Adrenal gland (tissue), 12 donors: ENCODE data around the gene SPNS3. TPM values are rescaled to one million over a fixed set of nuclear protein-coding genes. Genes with fewer than 3 reads are reported as not detected.

Experiments
- DNase-seq, 7 donors: peaks; one replicate each; pipeline ENCODE4 v3.0.0-alpha.2; 2019 to 2020
- H3K27ac ChIP-seq, 5 donors: fragments of 200-600 bp; sonication (generic) in 4 of 5; 1 replicate in 3 of 5; 2 replicates in 2 of 5; pipeline versions ENCODE4 v1.5.1 to v1.8.0; 2016 to 2020; ENCODE audit warnings: mild to moderate bottlenecking in 1 of 5
- H3K27me3 ChIP-seq: fragments of 200-600 bp; 2 replicates; pipeline ENCODE4 v1.8.0; 2021
- H3K36me3 ChIP-seq, 2 donors: fragments of 200-600 bp; replicated peaks in 1 of 2; 1 replicate in 1 of 2; 2 replicates in 1 of 2; pipeline versions ENCODE4 v1.5.1 to v1.8.0; 2018 to 2022
- H3K4me1 ChIP-seq, 2 donors: fragments of 200-600 bp; replicated peaks in 1 of 2; 1 replicate in 1 of 2; 2 replicates in 1 of 2; pipeline versions ENCODE4 v1.5.1 to v1.8.0; 2018 to 2021
- H3K4me3 ChIP-seq, 4 donors: fragments of 200-600 bp; sonication (generic) in 3 of 4; one replicate each; pipeline ENCODE4 v1.5.1; 2016 to 2018
- H3K9me3 ChIP-seq, 3 donors: fragments of 200-600 bp; sonication (generic) in 1 of 3; replicated peaks in 1 of 3; 1 replicate in 2 of 3; 2 replicates in 1 of 3; pipeline versions ENCODE4 v1.5.1 to v1.8.0; 2016 to 2021
- POLR2A ChIP-seq, 2 donors: fragments of 450-650 bp; IDR thresholded peaks; one replicate each; pipeline ENCODE4 v1.6.1; 2017; ENCODE audit warnings: antibody characterized with exemption in 2 of 2, mild to moderate bottlenecking in 2 of 2, moderate library complexity in 1 of 2
- WGBS, 4 donors: extraction: QIAGEN DNeasy Blood & Tissue Kit in 2 of 4; methylation state at CpG; one replicate each; pipeline versions ENCODE4 v1.1.5 to v1.1.7; 2013 to 2017; 5-methylcytosine and 5-hydroxymethylcytosine counted together
- intact Hi-C, 2 donors: fragments of 100-400 bp; cut with DNase I; formaldehyde crosslinking; loops; one replicate each; pipeline versions ENCODE4 v1.14.1 to v1.15.0; 2022 to 2023
- polyA plus RNA-seq, 3 donors: library from polyadenylated mRNA; stranded (reverse); fragments of 200-250 nt in 2 of 3; fragments of 350-450 nt in 1 of 3; fragmentation: Illumina TruSeq in 1 of 3; extraction: RNeasy Lipid Tissue Mini Kit (QIAGEN cat#74804) in 1 of 3; gene quantifications; one replicate each; pipeline ENCODE4 v1.2.3, GENCODE V29; 2013 to 2014
- total RNA-seq, 9 donors: library from RNA; depleted of rRNA in 4 of 9; stranded (reverse); fragments of >200 nt in 4 of 9; fragments of 120-200 nt in 1 of 9; fragmentation: NEBNext Ultra II Directional in 1 of 9; extraction: Animal tissue kit (Norgen Biotek cat#: 25700) in 1 of 9; gene quantifications; one replicate each; pipeline versions ENCODE4 v1.1.0 to v1.2.4, GENCODE V29; 2013 to 2023
- TF ChIP-seq, protein P1 (sequence below), 6 experiments: fragments of 450-650 bp in 4 of 6; fragments of 200-600 bp in 2 of 6; sonication (generic) in 1 of 6; IDR thresholded peaks; 1 replicate in 5 of 6; 2 replicates in 1 of 6; pipeline versions ENCODE4 v1.5.1 to v1.8.0; 2016 to 2021; ENCODE audit warnings: antibody characterized with exemption in 6 of 6, mild to moderate bottlenecking in 2 of 6, moderate library complexity in 1 of 6
- donor health status: healthy with polysubstance abuse.
- donor health status: Bipolar disorder and iron deficiency.
- donor health status: DM: yes; HTN: yes; CAD: no.
- donor health status: DM: no; HTN: no; CAD: no.
- donor health status: DM: no; HTN: no; CAD: no.
- donor health status: DM: yes; HTN: yes; CAD: no.

Gene SPNS3
- total and polyA plus RNA-seq, 12 donors = 0.33 to 10.5 (median 4.3) TPM

DNA sequence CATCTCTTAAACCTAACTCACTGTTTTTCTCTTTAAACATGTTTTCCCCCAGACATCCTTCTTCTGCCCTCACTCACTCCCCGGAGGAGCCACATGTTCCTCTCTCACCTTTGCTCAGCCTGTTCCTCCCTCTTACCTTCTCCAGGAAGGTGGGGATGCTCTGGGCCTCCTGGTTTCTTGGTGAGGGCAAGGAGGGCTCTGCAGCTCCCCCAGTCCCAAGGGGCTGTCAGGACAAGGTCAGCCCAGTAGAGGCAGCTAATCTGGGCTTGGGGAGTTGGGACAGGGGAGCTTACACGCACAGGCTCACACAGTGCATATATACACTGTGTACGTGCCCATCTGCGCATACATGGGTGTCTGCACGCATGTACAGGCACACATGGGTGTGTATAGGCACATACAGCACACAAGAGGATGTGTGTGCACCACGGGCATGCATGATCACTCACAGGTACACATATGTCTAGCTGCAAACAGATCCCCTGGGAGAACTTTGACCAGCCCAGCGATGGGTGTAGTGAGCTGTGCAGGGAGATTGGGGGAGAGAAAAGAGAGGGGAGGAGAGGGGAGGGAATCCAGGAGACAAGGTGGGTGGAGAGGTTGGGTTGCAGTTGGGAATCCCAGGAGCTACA lies 28.6 kb upstream of the SPNS3 start:
- Histone ChIP-seq H3K27ac (no peak overlapping the region), H3K4me1 (no peaks in the 10 kb centered on the region), H3K9me3 (no peaks in the 10 kb centered on the region), H3K36me3 (no peaks in the 10 kb centered on the region), H3K4me3 (no peak overlapping the region), H3K27me3 (no peaks in the 10 kb centered on the region)
- TF ChIP-seq, protein P1, sequence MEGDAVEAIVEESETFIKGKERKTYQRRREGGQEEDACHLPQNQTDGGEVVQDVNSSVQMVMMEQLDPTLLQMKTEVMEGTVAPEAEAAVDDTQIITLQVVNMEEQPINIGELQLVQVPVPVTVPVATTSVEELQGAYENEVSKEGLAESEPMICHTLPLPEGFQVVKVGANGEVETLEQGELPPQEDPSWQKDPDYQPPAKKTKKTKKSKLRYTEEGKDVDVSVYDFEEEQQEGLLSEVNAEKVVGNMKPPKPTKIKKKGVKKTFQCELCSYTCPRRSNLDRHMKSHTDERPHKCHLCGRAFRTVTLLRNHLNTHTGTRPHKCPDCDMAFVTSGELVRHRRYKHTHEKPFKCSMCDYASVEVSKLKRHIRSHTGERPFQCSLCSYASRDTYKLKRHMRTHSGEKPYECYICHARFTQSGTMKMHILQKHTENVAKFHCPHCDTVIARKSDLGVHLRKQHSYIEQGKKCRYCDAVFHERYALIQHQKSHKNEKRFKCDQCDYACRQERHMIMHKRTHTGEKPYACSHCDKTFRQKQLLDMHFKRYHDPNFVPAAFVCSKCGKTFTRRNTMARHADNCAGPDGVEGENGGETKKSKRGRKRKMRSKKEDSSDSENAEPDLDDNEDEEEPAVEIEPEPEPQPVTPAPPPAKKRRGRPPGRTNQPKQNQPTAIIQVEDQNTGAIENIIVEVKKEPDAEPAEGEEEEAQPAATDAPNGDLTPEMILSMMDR (IDR thresholded peaks at IDR 0.05) = no peak
- TF ChIP-seq POLR2A (IDR thresholded peaks at IDR 0.05) = no peak
- 87 to 98% (median 92%) methylated on average over 3 to 7 of the region's 7 CpGs for WGBS, 4 donors
- intact Hi-C loops = loop anchor here in 1 of 2 donors (5.0 kb wide), 1 partner anchor 193 kb away; no protein-coding TSS in a partner anchor
- no peak for DNase-seq

DNA sequence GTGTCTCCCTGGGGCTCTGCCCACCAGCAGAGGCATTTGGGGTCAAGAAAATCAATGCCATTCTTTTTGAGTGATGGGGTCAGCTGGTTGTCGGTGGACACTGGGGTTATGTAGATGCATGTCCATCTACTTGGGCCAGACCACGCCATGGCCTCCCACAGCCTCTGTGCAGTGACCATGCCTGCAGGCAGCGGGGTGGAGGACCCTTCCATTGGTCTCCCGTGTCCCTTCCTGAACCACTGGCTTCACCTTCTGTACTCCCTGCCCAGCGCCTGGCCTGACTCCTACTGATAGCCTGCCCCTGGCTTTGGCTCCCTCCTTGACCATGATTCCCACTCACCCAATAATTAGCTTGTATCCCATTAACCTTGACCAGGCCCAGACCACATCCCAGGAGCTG lies 28.0 kb upstream of the SPNS3 start:
- no peak for TF ChIP-seq POLR2A (IDR thresholded peaks at IDR 0.05)
- TF ChIP-seq, protein P1 (IDR thresholded peaks at IDR 0.05) = no peak
- Histone ChIP-seq H3K4me1 (no peaks in the 10 kb centered on the region), H3K36me3 (no peaks in the 10 kb centered on the region), H3K4me3 (no peak overlapping the region), H3K27me3 (no peaks in the 10 kb centered on the region), H3K9me3 (no peaks in the 10 kb centered on the region), H3K27ac (no peak overlapping the region)
- 87 to 100% (median 95%) methylated on average over 3 to 5 of the region's 5 CpGs for WGBS, 4 donors
- DNase-seq = no peak
- intact Hi-C loops = loop anchor here in 1 of 2 donors (5.0 kb wide), 1 partner anchor 193 kb away; no protein-coding TSS in a partner anchor

DNA sequence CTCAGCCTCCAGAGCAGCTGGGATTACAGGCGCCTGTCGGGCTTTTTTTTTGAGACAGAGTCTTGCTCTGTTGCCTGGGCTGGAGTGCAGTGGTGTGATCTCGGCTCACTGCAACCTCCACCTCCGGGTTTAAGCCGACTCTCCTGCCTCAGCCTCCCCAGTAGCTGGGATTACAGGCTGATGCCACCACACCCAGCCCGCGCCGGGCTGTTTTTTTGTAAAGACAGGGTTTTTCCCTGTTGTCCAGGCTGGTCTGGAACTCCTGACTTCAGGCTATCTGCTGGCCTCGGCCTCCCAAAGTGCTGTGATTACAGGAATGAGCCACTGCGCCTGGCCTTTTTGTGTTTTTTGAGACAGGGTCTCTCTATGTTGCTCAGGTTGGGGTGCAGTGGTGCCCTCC lies 27.4 kb upstream of the SPNS3 start:
- no peak overlapping the region for H3K27ac ChIP-seq
- H3K36me3 ChIP-seq = no peaks in the 10 kb centered on the region
- H3K27me3 ChIP-seq = no peaks in the 10 kb centered on the region
- TF ChIP-seq, protein P1 (IDR thresholded peaks at IDR 0.05) = no peak
- no peak for TF ChIP-seq POLR2A (IDR thresholded peaks at IDR 0.05)
- no peak for DNase-seq
- WGBS, 4 donors = 91 to 97% (median 94%) methylated on average over 9 to 10 of the region's 10 CpGs
- no peaks in the 10 kb centered on the region for H3K9me3 ChIP-seq
- no peaks in the 10 kb centered on the region for H3K4me1 ChIP-seq
- no peak overlapping the region for H3K4me3 ChIP-seq
- intact Hi-C loops = loop anchor here in 1 of 2 donors (5.0 kb wide), 1 partner anchor 194 kb away; no protein-coding TSS in a partner anchor

DNA sequence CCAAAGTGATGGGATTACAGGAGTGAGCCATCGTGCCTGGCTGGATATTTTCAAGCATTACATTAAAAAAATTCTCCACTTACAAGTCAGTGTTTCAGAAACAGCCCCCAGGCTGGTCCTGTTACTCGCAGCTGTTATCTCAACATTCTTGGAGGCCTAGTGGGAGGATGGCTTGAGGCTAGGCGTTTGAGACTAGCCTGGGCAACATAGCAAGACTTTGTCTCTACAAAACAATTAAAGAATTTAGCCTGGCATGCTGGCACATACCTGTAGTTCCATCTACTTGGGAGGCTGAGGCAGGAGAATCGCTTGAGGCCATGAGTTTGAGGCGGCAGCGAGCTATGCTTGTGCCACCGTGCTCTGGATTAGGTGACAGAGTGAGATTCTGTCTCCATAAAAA lies 26.5 kb upstream of the SPNS3 start:
- H3K9me3 ChIP-seq = no peaks in the 10 kb centered on the region
- TF ChIP-seq, protein P1 (IDR thresholded peaks at IDR 0.05) = no peak
- no peak for TF ChIP-seq POLR2A (IDR thresholded peaks at IDR 0.05)
- no peak overlapping the region for H3K27ac ChIP-seq
- H3K4me3 ChIP-seq = no peak overlapping the region
- intact Hi-C loops = loop anchor here in 1 of 2 donors (5.0 kb wide), 1 partner anchor 195 kb away; no protein-coding TSS in a partner anchor
- no peaks in the 10 kb centered on the region for H3K36me3 ChIP-seq
- DNase-seq = no peak
- no peaks in the 10 kb centered on the region for H3K27me3 ChIP-seq
- WGBS, 4 donors = 89 to 94% (median 91%) methylated on average over 7 of the region's 7 CpGs
- H3K4me1 ChIP-seq = no peaks in the 10 kb centered on the region
